M059J (cell line): ENCODE results near the gene EFEMP1. TPM values are rescaled to one million over a fixed set of nuclear protein-coding genes. Genes with fewer than 3 reads are reported as not detected.
A peak's percentile ranks its signal among the peaks of the same experiment; 100 is the strongest.

Experiments
- DNase-seq: peaks from one replicate; pipeline ENCODE4 v3.0.0-alpha.2; 2012; ENCODE audit warnings: low read depth
- total RNA-seq: library from RNA; depleted of rRNA; stranded (reverse); fragments of >200 nt; shearing (Covaris generic); gene quantifications from 2 replicates; pipeline ENCODE4 v1.2.3, GENCODE V29; 2014; rRNA removed

Gene EFEMP1, protein sequence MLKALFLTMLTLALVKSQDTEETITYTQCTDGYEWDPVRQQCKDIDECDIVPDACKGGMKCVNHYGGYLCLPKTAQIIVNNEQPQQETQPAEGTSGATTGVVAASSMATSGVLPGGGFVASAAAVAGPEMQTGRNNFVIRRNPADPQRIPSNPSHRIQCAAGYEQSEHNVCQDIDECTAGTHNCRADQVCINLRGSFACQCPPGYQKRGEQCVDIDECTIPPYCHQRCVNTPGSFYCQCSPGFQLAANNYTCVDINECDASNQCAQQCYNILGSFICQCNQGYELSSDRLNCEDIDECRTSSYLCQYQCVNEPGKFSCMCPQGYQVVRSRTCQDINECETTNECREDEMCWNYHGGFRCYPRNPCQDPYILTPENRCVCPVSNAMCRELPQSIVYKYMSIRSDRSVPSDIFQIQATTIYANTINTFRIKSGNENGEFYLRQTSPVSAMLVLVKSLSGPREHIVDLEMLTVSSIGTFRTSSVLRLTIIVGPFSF
- 91.3 and 128 TPM in 2 replicates for total RNA-seq

GRCh38 chr2:55923091-55923981 is at the start of gene EFEMP1:
TSS of gene EFEMP1 (minus strand) at chr2:55923782. CDS start at chr2:55922440, 1,342 bp downstream.
- DNase-seq = peak; percentile 67

GRCh38 chr2:55970500-55970899 is 46.9 kb upstream of the EFEMP1 start:
- DNase-seq = no peak

GRCh38 chr2:55968941-55969340 is 45.4 kb upstream of the EFEMP1 start:
- no peak for DNase-seq

DNA sequence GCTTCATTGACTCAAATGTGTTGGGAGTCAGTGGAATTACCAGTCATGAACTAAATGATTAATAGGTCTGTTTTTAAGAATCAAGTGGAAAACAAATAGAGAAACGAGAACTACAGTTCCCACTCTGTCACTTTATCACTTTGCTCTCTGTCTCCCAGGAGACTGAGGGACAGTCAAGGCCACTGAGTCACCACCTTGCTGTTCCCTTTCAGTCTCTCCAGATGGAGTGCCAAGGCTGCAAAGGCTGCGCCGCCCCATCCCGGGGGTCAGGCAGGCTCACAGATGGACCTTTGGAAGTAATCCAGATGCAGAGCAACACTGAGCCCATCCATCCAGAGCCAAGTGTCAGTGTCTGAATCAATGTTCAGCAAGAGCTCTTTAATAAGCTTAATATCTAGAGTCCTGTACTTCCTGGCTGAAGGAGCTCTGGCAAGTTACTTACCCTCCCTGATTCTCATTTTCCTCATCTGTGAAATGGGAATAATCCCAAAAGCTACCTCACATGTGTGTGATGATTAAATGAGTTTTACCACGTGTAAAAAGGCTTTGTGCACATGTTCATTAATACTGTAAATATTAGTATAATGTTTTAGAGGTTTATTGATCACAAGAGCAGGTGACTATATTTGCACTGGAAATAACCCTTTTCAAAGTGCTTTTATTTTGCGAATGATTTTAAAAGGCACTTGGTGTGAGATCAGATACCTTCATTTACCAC is 43.0 kb upstream of the EFEMP1 start:
- peak; percentile 27 for DNase-seq

GRCh38 chr2:55965966-55966365 is 42.4 kb upstream of the EFEMP1 start:
- no peak for DNase-seq

GRCh38 chr2:55965276-55965675 is 41.7 kb upstream of the EFEMP1 start:
- DNase-seq = no peak

- no peak for DNase-seq
Measured at GRCh38 chr2:55962915-55963314, 39.3 kb upstream of the EFEMP1 start.

DNA sequence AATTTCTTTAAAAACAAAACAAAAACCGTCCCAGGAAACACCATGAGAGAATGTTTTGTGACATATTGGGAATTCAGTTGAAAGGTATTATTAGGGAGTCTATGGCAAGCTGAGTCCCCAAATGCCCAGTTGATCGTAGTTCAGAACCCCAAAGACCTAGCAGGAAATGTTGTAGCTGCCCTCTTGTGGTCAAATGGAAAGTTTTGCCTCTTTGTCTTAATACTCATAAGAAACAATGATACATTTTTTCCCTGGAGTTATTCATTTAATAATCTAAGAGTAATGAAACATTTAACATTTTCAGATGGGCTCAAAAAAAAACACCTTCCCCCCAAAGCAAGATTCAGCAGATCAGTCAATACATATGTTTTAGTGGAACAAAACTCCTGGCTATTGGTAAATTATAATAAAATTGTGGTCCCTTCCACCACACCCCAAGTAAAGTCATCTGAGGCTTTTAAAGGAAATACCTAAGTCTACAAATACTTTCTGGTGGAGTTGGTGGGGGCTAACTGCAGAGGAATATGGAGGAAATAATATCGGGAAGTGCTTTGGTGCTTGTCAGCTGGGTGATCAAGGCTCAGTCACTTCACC is 37.8 kb upstream of the EFEMP1 start:
- peak; percentile 62 for DNase-seq

- no peak for DNase-seq
Measured at GRCh38 chr2:55958756-55959155, 35.2 kb upstream of the EFEMP1 start.

DNA sequence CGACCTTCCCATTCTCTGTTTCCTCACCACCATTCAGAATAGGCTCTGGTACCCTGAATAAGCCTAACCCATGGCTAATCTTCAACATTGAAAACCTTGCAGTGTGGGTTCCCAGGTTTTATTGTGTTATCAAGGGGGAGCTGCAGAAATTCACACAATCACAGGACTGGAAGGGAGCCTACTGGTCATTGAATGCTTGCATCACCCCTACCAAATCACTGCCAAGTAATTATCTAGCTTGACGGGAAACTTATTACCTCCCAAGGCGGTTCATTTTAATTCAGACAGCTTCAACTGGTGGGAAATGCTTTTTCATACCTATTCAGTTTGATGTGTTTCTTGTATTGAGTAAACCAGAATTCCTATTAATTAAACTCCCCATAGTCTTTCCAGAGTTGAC is 33.6 kb upstream of the EFEMP1 start:
- no peak for DNase-seq

- DNase-seq = peak; percentile 54
Measured at GRCh38 chr2:55954306-55955035, 30.9 kb upstream of the EFEMP1 start.

GRCh38 chr2:55952415-55952814 is 28.8 kb upstream of the EFEMP1 start:
- no peak for DNase-seq

- DNase-seq = no peak
Measured at GRCh38 chr2:55951533-55951932, 28.0 kb upstream of the EFEMP1 start.

- DNase-seq = no peak
Measured at GRCh38 chr2:55949613-55950012, 26.0 kb upstream of the EFEMP1 start.

DNA sequence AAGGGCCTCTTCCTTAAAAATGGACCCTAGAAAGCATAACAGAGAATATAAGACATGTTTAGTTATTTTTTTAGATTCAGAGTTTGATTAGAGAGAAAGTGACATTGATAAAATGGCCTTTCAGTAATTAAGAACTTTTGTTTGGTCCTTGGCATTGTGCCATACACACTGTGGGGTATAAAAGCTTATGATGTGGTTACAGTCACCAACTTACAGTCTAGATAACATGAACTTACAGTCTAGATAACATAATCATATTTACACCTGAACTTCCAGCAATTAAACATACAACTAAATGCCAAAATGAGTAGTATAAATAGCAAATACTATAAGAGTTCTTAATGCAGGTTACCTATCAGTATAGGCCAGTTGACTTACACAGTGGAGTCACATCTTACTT is 25.6 kb upstream of the EFEMP1 start:
- DNase-seq = no peak

- peak; percentile 20 for DNase-seq
Measured at GRCh38 chr2:55948176-55948923, 24.8 kb upstream of the EFEMP1 start.

DNA sequence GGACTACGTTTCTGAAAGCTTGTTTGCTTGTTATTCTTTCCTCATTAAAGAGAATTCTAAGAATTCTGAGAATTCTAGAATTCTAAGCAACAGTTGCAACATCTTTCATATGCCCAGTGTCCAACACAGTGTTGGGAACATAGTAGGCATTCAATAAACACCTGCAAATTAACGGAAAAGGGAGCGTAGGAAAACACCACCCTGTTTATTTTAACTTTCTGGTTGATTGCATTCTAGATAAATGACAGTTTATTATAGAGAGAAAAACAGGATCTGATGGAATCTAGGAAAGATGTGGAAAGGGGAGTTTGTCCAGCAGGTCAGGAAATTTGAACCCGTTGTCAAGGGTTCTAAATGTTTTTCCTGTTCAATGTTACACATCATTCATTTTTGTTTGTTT is 24.2 kb upstream of the EFEMP1 start:
- peak; percentile 30 for DNase-seq

DNA sequence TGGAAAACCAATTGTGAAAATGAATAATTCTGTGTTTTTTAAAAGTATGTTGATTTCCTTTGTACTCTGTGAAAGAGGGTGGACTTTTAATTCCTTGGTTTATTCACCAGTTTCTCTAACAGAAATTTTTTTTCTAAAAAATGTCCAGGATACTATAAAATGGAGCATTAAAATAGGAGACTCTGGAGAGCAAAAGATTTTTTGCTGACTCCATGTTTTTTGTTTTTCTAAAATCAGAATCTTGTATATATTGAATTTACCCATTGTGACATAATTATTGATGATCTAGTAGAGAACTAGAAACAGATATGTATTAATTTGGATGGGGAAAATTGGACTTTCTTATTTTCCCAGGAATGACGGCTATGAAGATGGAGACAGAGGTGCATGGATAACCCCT is 23.2 kb upstream of the EFEMP1 start:
- DNase-seq = no peak

GRCh38 chr2:55943466-55943865 is 19.9 kb upstream of the EFEMP1 start:
- no peak for DNase-seq

DNA sequence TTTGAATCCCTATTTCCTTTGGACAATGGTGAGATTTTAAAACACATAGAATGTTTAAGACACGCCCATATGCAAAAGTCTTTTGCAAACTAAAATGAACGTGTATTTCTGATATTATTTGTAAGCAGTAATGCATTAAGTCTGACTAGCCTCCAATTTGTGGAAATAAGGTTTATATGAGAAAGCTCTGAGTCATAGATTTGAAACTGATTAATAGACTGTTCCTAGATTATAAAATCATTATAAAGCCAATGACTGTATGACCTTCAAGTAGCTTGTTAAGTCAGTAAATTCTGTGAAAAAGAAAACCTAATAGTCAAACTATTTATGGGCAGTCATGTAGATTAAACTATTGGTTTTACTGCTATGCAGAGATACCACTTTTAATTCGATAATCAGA is 12.8 kb upstream of the EFEMP1 start:
- no peak for DNase-seq
